Natural killer cell treated with Interleukin-12 subunit alpha and Interleukin-12 subunit beta and Interleukin-15 and Interleukin-18, amount 100 ng/mL, for 72 hours (primary cell): Measurements from ENCODE around the gene FUT1. TPM values are rescaled to one million over a fixed set of nuclear protein-coding genes. Genes with fewer than 3 reads are reported as not detected.
A peak's percentile ranks its signal among the peaks of the same experiment; 100 is the strongest.

Source experiments
- ATAC-seq, 2 donors: fragments of 150-1000 bp; cut with Tn5 transposase in 1 of 2; sonication (Bioruptor Pico), chemical (Tn5 transposase) in 1 of 2; 2 replicates each; pipeline ENCODE4 v1.10.0; 2021
- DNase-seq: peaks from one replicate; pipeline ENCODE4 v3.0.0; 2022; ENCODE audit warnings: low spot score
- H3K27ac Mint-ChIP-seq, 2 donors: 1 replicate in 1 of 2; 2 replicates in 1 of 2; pipeline ENCODE4 v1.8.0; 2022; ENCODE audit warnings: mixed read lengths in 2 of 2, mild to moderate bottlenecking in 1 of 2, moderate library complexity in 1 of 2
- H3K27me3 Mint-ChIP-seq, 2 donors: 1 replicate in 1 of 2; 2 replicates in 1 of 2; pipeline ENCODE4 v1.8.0; 2022; ENCODE audit warnings: mixed read lengths in 2 of 2
- H3K36me3 Mint-ChIP-seq: one replicate; pipeline ENCODE4 v1.8.0; 2022; ENCODE audit warnings: mixed read lengths
- H3K4me1 Mint-ChIP-seq, 2 donors: 1 replicate in 1 of 2; 2 replicates in 1 of 2; pipeline ENCODE4 v1.8.0; 2022; ENCODE audit warnings: low read depth in 2 of 2, mixed read lengths in 2 of 2, mild to moderate bottlenecking in 1 of 2
- H3K4me3 Mint-ChIP-seq: one replicate; pipeline ENCODE4 v1.8.0; 2022; ENCODE audit warnings: mixed read lengths
- H3K9me3 Mint-ChIP-seq: 2 replicates; pipeline ENCODE4 v1.8.0; 2022; ENCODE audit warnings: mixed read lengths
- total RNA-seq, 2 donors: library from RNA; stranded (reverse); gene quantifications; one replicate each; pipeline ENCODE4 v1.2.3, GENCODE V29; 2022

The FUT1 gene
- total RNA-seq, 2 donors from 2014 or later: 0.21 TPM; not detected in 1

DNA sequence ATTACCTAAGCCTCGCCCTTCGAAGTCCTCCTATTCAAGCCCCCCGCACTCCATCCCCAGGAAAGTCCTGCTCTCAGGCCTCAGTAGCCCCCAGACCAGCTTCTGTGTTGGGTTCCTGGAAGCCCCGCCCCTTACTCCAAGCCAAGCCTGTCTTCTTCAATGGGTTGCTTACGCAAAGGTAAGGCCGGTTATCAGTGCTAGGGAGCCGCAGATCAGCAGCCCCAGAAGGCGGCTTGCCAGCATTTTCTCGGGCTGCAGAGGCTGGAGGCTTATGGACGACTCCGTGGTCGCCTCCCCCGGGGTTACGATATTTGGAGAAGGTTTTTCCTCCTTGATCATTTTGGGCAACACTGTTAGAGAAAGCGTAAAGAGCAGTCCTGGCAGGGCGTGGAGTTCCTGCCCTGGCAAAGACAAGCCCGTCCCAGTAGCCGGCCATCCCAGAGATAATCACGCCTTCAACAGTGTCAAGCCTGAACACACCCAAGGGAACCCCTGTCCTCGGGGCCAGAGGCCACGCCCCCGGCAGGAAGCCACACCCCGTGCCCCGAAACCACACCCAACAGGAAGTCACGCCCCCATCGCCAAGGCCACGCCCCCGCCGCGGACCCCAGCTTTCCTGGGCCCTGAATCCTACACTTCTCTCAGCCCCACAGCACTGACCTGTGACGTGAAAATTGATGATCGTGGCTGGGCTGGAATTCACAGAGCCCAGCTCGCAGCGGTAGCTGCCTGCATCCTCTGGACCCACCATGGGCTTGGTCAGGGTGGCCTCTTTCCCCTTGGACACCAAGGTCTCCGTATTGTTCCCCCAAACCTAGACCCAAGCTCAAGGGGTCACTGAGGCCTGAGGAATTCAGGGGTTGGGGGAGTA lies 11.1 kb downstream of the FUT1 start:
- ATAC-seq: no peak
- Mint-ChIP-seq H3K9me3 (no peaks in the 10 kb centered on the region), H3K27me3 (peaks cover 9 to 16% of the 10 kb centered on the region in 2 donors), H3K36me3 (peaks cover 4% of the 10 kb centered on the region), H3K4me1 (peaks cover 17 to 20% of the 10 kb centered on the region in 2 donors), H3K27ac (no peak overlapping the region), H3K4me3 (no peak overlapping the region)
- no peak for DNase-seq

DNA sequence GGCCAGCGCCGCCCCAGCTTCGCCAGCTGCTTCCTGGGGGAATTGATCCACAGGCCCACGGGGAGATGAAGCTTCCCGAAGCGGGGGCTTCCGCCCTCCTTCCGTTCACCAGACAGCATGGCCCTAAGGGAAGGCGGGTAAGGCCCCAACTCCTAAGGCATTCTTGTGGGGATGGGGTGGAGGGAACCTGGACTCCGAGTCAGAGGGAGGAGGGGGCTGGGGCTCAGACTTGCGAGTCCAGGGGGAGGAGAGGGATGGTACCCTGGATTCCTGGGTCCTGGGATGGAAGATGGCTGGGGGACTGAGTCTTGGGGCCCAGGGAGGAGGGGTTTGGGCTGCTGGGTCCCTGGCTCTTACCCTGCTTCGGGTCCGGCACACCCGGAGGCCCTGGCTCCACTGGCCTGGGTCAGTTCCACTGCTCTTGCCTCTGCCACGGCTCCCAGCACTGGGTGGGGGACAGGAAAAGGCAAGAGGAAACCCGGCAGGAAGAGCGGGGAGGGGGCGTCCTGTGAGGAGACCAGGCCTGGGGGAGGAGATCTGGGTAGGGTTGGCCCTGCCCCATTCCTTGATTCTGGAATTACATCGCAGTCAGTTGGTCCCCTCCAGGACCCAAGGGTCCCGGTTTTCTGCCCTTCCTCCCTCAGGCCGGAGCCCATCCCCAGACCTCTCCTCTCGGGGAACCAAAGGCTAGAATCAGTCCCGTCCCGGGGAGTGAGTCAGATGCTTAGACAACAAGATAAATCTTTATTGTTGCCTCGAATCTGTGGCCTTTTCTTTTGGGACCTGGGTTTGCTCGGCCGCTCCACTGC lies 12.1 kb downstream of the FUT1 start, which contains the start of gene RASIP1:
TSS of gene RASIP1 (minus strand) at position 447 of the 809 bp plus-strand sequence. CDS start at position 119, 328 bp downstream.
- no peak for ATAC-seq
- H3K27me3 Mint-ChIP-seq: peaks cover 0 to 10% of the 10 kb centered on the region in 2 donors
- no peak for DNase-seq
- H3K27ac Mint-ChIP-seq: no peak within 1 kb of the TSS
- H3K36me3 Mint-ChIP-seq: no peaks in the 10 kb centered on the region
- H3K9me3 Mint-ChIP-seq: no peaks in the 10 kb centered on the region
- H3K4me3 Mint-ChIP-seq: no peak within 1 kb of the TSS
- H3K4me1 Mint-ChIP-seq: peaks cover 10 to 12% of the 10 kb centered on the region in 2 donors

- DNase-seq (no peak), ATAC-seq (peak in 1 of 2 donors; percentile 0)
- Mint-ChIP-seq H3K4me3 (no peak overlapping the region), H3K27ac (no peak overlapping the region), H3K4me1 (peaks cover 6 to 11% of the 10 kb centered on the region in 2 donors), H3K36me3 (no peaks in the 10 kb centered on the region), H3K9me3 (no peaks in the 10 kb centered on the region), H3K27me3 (peaks cover 0 to 10% of the 10 kb centered on the region in 2 donors)
Observed at GRCh38 chr19:48739404-48740163, 12.9 kb downstream of the FUT1 start.

GRCh38 chr19:48738557-48739403 lies 13.7 kb downstream of the FUT1 start:
- H3K9me3 Mint-ChIP-seq: no peaks in the 10 kb centered on the region
- peaks cover 6 to 11% of the 10 kb centered on the region in 2 donors for H3K4me1 Mint-ChIP-seq
- ATAC-seq (peak; percentile 96 to 97), DNase-seq (peak; percentile 90)
- H3K36me3 Mint-ChIP-seq: no peaks in the 10 kb centered on the region
- H3K27ac Mint-ChIP-seq: no peak overlapping the region
- peaks cover 0 to 5% of the 10 kb centered on the region in 2 donors for H3K27me3 Mint-ChIP-seq
- H3K4me3 Mint-ChIP-seq: peak overlapping the region; percentile 49

GRCh38 chr19:48737360-48737998 lies 15.0 kb downstream of the FUT1 start:
- Mint-ChIP-seq H3K4me3 (peak overlapping the region; percentile 27), H3K27me3 (peaks cover 6 to 9% of the 10 kb centered on the region in 2 donors), H3K4me1 (peaks cover 3 to 11% of the 10 kb centered on the region in 2 donors), H3K36me3 (no peaks in the 10 kb centered on the region), H3K27ac (no peak overlapping the region), H3K9me3 (no peaks in the 10 kb centered on the region)
- ATAC-seq (no peak), DNase-seq (no peak)

DNA sequence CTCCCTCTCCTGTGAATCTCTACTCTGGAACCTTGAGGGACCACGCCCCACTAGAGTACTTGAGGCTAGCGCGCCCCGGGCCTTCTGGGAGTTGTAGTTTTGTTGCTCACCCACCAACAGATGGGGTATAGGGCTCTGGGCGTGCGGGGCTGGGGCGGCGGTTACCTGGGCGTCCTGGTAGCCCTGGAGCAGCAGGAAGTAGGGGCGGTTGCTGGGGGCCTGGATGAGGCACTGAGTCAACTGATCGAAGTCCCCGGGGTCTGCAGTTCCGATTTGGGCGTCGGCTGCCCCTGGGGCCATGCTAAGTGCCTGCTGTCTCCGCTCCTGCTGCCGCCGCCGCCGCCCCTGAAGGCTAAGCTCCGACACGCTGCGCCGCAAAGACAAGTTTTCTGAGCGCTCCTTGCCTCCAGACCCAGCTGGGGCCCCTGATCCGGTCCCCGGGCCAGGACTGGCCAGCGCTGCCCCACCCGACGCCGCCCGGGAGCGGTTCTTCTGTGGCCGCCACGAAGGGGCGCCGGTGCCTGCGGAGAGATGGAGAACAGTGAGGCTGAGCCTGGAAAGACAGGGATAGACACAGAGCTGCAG lies 17.3 kb downstream of the FUT1 start:
- Mint-ChIP-seq H3K36me3 (no peaks in the 10 kb centered on the region), H3K9me3 (no peaks in the 10 kb centered on the region)

DNA sequence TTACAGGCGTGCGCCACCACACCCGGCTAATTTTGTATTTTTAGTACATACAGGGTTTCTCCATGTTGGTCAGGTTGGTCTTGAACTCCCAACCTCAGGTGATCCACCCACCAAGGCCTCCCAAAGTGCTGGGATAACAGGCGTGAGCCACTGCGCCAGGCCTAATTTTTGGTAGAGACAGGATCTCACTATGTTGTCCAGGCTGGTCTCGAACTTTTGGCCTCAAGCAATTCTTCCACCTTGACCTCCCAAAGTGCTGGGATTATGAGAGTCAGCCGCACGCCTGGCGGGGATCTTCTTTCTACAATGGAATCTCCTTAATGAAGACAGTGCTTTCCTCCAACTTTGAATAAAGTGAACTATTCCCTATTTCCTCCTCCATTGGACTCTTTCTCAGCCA lies 17.8 kb downstream of the FUT1 start:
- Mint-ChIP-seq H3K27ac (no peak overlapping the region), H3K4me1 (peaks cover 3 to 11% of the 10 kb centered on the region in 2 donors), H3K36me3 (no peaks in the 10 kb centered on the region), H3K4me3 (no peak overlapping the region), H3K27me3 (peaks cover 15 to 17% of the 10 kb centered on the region in 2 donors), H3K9me3 (no peaks in the 10 kb centered on the region)
- no peak for ATAC-seq
- DNase-seq: no peak

More for the DNA sequence above, 17.3 kb downstream of the FUT1 start:
- ATAC-seq: no peak
- no peak overlapping the region for H3K4me3 Mint-ChIP-seq
- DNase-seq: no peak
- H3K27ac Mint-ChIP-seq: no peak overlapping the region
- H3K27me3 Mint-ChIP-seq: peaks cover 17% of the 10 kb centered on the region in 2 donors
- H3K4me1 Mint-ChIP-seq: peaks cover 3 to 11% of the 10 kb centered on the region in 2 donors

DNA sequence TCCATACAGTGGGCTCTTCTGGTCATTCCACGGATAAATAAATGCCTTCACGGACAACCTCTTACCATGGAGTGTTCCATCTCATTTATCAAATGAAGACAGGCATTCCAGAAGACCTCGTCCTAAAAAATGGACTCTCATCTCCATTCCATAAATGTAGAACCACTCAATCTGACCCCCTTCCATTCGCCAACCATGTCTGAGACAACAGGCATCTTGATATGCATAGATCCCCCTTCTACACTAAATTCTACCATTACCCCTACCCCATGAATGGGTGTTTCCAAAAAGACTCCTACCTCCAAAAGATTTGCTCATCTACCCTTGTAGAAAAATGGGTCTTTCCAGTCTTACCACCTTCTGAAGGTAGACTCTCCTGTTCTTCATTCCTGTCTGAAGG lies 21.0 kb downstream of the FUT1 start:
- Mint-ChIP-seq H3K27ac (no peak overlapping the region), H3K27me3 (peaks cover 12 to 17% of the 10 kb centered on the region in 2 donors), H3K9me3 (peaks cover 3% of the 10 kb centered on the region), H3K4me1 (peaks cover 5 to 7% of the 10 kb centered on the region in 2 donors), H3K4me3 (no peak overlapping the region), H3K36me3 (peaks cover 4% of the 10 kb centered on the region)
- DNase-seq: no peak
- no peak for ATAC-seq

DNA sequence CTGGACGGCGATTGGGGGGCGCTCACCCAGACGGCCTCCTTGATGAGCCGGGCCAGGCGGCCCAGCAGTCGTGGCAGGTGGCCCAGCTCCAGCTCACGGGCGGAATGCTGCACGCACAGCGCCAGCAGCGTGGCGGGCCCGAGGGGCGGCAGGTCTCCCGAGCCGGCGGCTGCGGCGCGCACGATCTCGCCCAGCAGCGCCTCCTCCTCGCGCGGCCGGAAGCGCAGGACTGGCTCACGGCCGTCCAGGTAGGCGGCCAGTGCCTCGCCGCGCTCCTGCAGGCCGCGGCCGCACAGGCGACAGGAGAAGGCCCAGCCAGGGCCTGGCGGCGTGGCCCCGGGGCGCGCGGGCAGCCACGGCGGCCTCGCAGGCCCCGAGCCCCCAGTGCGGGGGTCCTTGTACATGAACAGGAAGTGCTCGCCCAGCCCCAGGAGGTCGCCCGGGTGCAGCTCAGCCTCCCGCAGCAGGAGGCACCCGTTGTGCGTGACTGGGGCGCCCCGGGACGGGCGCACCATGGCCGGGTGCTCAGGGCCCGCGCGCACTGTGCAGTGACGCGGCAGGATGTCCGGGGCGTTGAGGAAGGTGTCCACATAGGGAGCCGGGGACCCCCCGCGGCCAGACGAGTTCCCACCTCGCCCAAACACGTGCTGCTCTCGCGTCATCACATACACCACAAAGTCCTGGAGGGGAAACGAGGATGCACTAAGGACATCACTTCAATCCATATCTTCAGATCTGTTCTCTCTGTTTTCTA lies 23.4 kb downstream of the FUT1 start:
- H3K4me1 Mint-ChIP-seq: peaks cover 21% of the 10 kb centered on the region in 2 donors
- peaks cover 8% of the 10 kb centered on the region for H3K9me3 Mint-ChIP-seq
- H3K36me3 Mint-ChIP-seq: peaks cover 16% of the 10 kb centered on the region
- no peak for ATAC-seq
- DNase-seq: no peak
- H3K27ac Mint-ChIP-seq: no peak overlapping the region
- peaks cover 12 to 17% of the 10 kb centered on the region in 2 donors for H3K27me3 Mint-ChIP-seq
- H3K4me3 Mint-ChIP-seq: no peak overlapping the region

DNA sequence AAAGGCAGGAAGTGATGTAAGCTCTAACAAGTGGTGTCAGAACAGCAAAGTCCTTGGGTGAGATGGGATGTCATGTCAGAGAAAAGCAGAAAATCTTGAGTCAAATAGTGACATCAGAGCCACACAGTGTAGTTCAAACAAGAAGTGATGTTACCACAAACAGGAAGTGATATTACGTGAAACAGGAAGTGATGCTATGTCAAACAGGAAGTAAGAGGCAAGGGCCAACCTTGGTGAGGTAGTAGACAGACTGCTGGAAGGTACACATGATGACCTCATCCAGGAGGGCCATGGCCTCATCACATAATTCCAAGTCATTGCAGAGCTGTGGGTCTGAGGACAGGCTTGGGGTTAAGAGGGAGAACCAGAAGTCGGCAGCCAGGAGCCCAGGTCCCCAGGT lies 25.9 kb downstream of the FUT1 start:
- peak; percentile 46 to 64 for ATAC-seq
- no peak for DNase-seq
- Mint-ChIP-seq H3K27me3 (peaks cover 4 to 5% of the 10 kb centered on the region in 2 donors), H3K4me3 (peak overlapping the region; percentile 38), H3K4me1 (peaks cover 21% of the 10 kb centered on the region in 2 donors), H3K36me3 (peaks cover 16% of the 10 kb centered on the region), H3K27ac (peak overlapping the region; percentile 59), H3K9me3 (peaks cover 8% of the 10 kb centered on the region)
